Sigmoid colon (tissue), 7 donors: ENCODE measurements around the gene OPRD1. TPM values are rescaled to one million over a fixed set of nuclear protein-coding genes. Genes with fewer than 3 reads are reported as not detected.

Source experiments
- DNase-seq: peaks from one replicate; pipeline ENCODE4 v3.0.0-alpha.2; 2019
- H3K27ac ChIP-seq, 4 donors: fragments of 200-600 bp; sonication (generic); one replicate each; pipeline ENCODE4 v1.5.1; 2016 to 2019; ENCODE audit warnings: mild to moderate bottlenecking in 1 of 4
- H3K27me3 ChIP-seq, 3 donors: fragments of 200-600 bp; sonication (generic); one replicate each; pipeline ENCODE4 v1.5.1; 2019; ENCODE audit warnings: mild to moderate bottlenecking in 1 of 3
- H3K36me3 ChIP-seq, 4 donors: fragments of 200-600 bp; sonication (generic); one replicate each; pipeline ENCODE4 v1.5.1; 2016 to 2019
- H3K4me1 ChIP-seq, 4 donors: fragments of 200-600 bp; sonication (generic); one replicate each; pipeline ENCODE4 v1.5.1; 2017 to 2019
- H3K4me3 ChIP-seq, 4 donors: fragments of 200-600 bp; sonication (generic); one replicate each; pipeline ENCODE4 v1.5.1; 2017 to 2019; ENCODE audit warnings: mild to moderate bottlenecking in 2 of 4, moderate library complexity in 1 of 4
- H3K9me3 ChIP-seq, 4 donors: fragments of 200-600 bp in 3 of 4; sonication (generic) in 3 of 4; one replicate each; pipeline versions ENCODE4 v1.5.1 to v1.6.1; 2013 to 2019
- EP300 ChIP-seq, 4 donors: sonication (generic); formaldehyde crosslinking; IDR thresholded peaks; one replicate each; pipeline ENCODE4 v1.6.1; 2017; ENCODE audit warnings: antibody characterized with exemption in 4 of 4
- POLR2A ChIP-seq, 2 donors: fragments of 450-650 bp; IDR thresholded peaks; one replicate each; pipeline ENCODE4 v1.6.1; 2016; ENCODE audit warnings: antibody characterized with exemption in 2 of 2, mild to moderate bottlenecking in 2 of 2, moderate library complexity in 2 of 2
- POLR2AphosphoS5 ChIP-seq, 4 donors: sonication (generic); formaldehyde crosslinking; IDR thresholded peaks; one replicate each; pipeline ENCODE4 v1.6.1; 2017; ENCODE audit warnings: antibody characterized with exemption in 4 of 4
- WGBS, 2 donors: extraction: QIAGEN DNeasy Blood & Tissue Kit; methylation state at CpG; one replicate each; pipeline ENCODE4 v1.1.7; 2013; 5-methylcytosine and 5-hydroxymethylcytosine counted together
- intact Hi-C: fragments of 100-400 bp; cut with DNase I; formaldehyde crosslinking; loops from one replicate; pipeline ENCODE4 v1.15.1; 2023
- polyA plus RNA-seq, 3 donors: library from polyadenylated mRNA; stranded (reverse); fragments of 200-250 nt; gene quantifications; one replicate each; pipeline ENCODE4 v1.2.3, GENCODE V29; 2013
- total RNA-seq, 4 donors: library from RNA; depleted of rRNA; stranded (reverse); fragments of >200 nt; gene quantifications; one replicate each; pipeline ENCODE4 v1.1.0, GENCODE V29; 2016
- TF ChIP-seq, protein P1 (sequence below), 4 experiments: fragments of 450-650 bp in 3 of 4; fragments of 200-600 bp in 1 of 4; IDR thresholded peaks; one replicate each; pipeline ENCODE4 v1.5.1; 2016 to 2019; ENCODE audit warnings: antibody characterized with exemption in 4 of 4, mild to moderate bottlenecking in 3 of 4, moderate library complexity in 2 of 4
- donor health status: healthy with polysubstance abuse.
- donor health status: Bipolar disorder and iron deficiency.
- donor health status: healthy.

OPRD1 gene
- total and polyA plus RNA-seq, 7 donors, result under 0.01 to 1.8 (median 0.42) TPM; not detected in 1

DNA sequence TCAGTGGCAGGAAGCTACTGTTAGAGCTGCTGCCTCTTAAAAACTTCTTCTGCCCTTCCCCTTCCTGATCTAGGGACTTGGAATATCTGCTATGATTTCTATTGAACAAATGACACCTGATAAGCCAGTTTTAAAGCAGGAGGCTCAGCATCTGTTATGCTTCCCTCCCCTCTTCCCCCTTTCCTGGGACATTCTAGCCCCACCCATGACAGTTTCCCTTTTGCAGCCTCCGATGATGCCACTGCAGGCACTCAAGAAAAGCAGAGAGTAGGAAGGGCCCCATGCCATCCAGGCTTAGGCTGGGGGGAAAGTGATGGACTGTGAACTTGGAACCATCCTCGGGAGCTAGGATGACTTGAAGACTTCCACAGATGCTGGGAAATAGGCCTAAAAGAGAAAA, 87.3 kb downstream of the OPRD1 start:
- DNase-seq, result peak; percentile 19
- H3K4me3 ChIP-seq, result no peak overlapping the region
- H3K4me1 ChIP-seq, result peaks cover 0 to 31% (median 22%) of the 10 kb centered on the region in 4 donors
- no peaks in the 10 kb centered on the region for H3K27me3 ChIP-seq
- H3K9me3 ChIP-seq, result no peaks in the 10 kb centered on the region
- no peak for TF ChIP-seq POLR2AphosphoS5 (IDR thresholded peaks at IDR 0.05)
- TF ChIP-seq, protein P1, sequence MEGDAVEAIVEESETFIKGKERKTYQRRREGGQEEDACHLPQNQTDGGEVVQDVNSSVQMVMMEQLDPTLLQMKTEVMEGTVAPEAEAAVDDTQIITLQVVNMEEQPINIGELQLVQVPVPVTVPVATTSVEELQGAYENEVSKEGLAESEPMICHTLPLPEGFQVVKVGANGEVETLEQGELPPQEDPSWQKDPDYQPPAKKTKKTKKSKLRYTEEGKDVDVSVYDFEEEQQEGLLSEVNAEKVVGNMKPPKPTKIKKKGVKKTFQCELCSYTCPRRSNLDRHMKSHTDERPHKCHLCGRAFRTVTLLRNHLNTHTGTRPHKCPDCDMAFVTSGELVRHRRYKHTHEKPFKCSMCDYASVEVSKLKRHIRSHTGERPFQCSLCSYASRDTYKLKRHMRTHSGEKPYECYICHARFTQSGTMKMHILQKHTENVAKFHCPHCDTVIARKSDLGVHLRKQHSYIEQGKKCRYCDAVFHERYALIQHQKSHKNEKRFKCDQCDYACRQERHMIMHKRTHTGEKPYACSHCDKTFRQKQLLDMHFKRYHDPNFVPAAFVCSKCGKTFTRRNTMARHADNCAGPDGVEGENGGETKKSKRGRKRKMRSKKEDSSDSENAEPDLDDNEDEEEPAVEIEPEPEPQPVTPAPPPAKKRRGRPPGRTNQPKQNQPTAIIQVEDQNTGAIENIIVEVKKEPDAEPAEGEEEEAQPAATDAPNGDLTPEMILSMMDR (IDR thresholded peaks at IDR 0.05), result no peak
- no peaks in the 10 kb centered on the region for H3K36me3 ChIP-seq
- WGBS, 2 donors, result 53 to 56% methylated on average over 2 of the region's 2 CpGs
- intact Hi-C loops, result no loop called here
- H3K27ac ChIP-seq, result no peak overlapping the region

DNA sequence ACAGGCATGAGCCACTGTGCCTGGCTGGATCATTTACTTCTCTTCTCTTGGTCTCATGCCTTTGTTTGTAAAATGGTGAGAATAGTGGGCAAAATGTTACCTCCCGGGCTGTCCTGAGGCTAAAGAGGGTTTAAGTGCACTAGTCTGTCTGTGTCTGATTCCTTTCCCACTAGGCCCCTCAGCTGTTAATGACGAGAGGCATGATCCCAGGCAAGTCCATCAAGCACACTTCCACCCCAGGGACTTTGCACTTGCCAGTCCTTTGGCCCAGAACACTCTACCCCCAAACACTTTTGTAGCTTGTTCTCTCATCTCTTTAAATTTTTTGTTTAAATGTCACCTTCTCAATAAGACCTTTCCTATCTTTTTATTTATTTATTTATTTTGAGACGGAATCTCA, 88.6 kb downstream of the OPRD1 start:
- Histone ChIP-seq H3K36me3 (no peaks in the 10 kb centered on the region), H3K4me1 (peaks cover 0 to 30% (median 19%) of the 10 kb centered on the region in 4 donors), H3K27ac (no peak overlapping the region), H3K4me3 (no peak overlapping the region), H3K27me3 (no peaks in the 10 kb centered on the region), H3K9me3 (no peaks in the 10 kb centered on the region)
- TF ChIP-seq POLR2A (IDR thresholded peaks at IDR 0.05) (no peak), EP300 (IDR thresholded peaks at IDR 0.05) (no peak), POLR2AphosphoS5 (IDR thresholded peaks at IDR 0.05) (no peak)
- TF ChIP-seq, protein P1 (IDR thresholded peaks at IDR 0.05), result no peak
- peak; percentile 4 for DNase-seq
- 92% methylated on average over 3 of the region's 3 CpGs for WGBS, 2 donors
- intact Hi-C loops, result no loop called here

DNA sequence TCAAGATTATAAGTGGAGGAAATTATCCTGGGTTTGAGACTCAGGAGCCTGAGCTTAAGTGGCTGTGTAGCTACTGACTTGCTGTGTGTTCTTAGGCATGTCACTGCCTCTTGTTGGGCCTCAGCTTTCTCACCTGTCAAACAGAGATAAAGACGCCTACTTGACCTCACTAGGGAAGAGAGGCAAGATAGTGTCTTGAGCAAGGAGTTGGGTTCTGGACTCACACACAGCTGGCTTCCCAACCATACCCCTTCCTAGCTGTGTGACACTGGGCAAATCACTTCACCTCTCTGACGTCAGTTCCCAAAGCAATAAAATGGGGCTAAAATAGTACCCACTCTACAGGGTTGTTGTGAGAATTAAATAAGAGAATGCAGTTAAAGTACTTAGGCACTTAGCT, 90.8 kb downstream of the OPRD1 start:
- Histone ChIP-seq H3K27me3 (no peaks in the 10 kb centered on the region), H3K9me3 (no peaks in the 10 kb centered on the region), H3K4me1 (peaks cover 0 to 18% (median 14%) of the 10 kb centered on the region in 4 donors), H3K27ac (no peak overlapping the region), H3K36me3 (no peaks in the 10 kb centered on the region), H3K4me3 (no peak overlapping the region)
- WGBS, 2 donors, result 92 to 93% methylated on average over 2 of the region's 2 CpGs
- no peak for DNase-seq
- intact Hi-C loops, result no loop called here
- TF ChIP-seq EP300 (IDR thresholded peaks at IDR 0.05), result no peak
- TF ChIP-seq POLR2A (IDR thresholded peaks at IDR 0.05), result no peak
- no peak for TF ChIP-seq POLR2AphosphoS5 (IDR thresholded peaks at IDR 0.05)
- TF ChIP-seq, protein P1 (IDR thresholded peaks at IDR 0.05), result no peak

DNA sequence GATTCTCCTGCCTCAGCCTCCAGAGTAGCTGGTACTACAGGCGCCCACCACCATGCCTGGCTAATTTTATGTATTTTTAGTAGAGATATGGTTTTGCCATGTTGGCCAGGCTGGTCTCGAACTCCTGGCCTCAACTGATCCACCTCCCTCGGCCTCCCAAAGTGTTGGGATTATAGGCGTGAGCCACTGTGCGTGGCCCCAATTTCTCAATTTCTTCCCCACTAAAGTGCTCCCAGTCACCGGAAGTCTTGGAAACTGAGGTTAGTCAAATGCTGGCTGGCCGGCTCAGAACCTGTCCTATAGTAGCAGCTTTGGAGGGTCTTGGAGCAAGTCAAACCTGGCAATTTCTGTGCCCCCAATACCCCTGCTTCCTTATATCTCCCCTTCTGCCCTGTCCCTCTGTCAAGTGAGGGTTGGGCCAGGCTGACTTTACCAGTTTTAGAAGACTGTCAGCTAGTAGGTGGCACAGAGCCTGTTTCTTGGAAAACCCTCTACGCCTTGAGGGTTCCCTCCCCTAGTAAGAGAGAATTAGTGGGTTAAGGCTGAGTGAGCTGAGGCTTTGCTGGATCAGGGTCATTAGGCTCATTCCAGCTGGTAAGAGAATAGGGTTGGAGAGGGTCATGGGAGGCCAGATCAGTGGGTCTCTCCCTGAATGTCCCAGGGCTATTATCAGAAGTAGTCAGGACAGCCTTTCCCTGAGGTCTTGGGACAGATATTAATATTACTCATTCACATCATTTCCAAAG, 94.1 kb downstream of the OPRD1 start:
- no peak overlapping the region for H3K4me3 ChIP-seq
- no peaks in the 10 kb centered on the region for H3K27me3 ChIP-seq
- no peaks in the 10 kb centered on the region for H3K9me3 ChIP-seq
- no peaks in the 10 kb centered on the region for H3K4me1 ChIP-seq
- TF ChIP-seq EP300 (IDR thresholded peaks at IDR 0.05) (no peak), POLR2A (IDR thresholded peaks at IDR 0.05) (no peak), POLR2AphosphoS5 (IDR thresholded peaks at IDR 0.05) (no peak)
- TF ChIP-seq, protein P1 (IDR thresholded peaks at IDR 0.05), result no peak
- H3K36me3 ChIP-seq, result no peaks in the 10 kb centered on the region
- intact Hi-C loops, result no loop called here
- no peak overlapping the region for H3K27ac ChIP-seq
- WGBS, 2 donors, result 94 to 97% methylated on average over 8 of the region's 8 CpGs
- no peak for DNase-seq

DNA sequence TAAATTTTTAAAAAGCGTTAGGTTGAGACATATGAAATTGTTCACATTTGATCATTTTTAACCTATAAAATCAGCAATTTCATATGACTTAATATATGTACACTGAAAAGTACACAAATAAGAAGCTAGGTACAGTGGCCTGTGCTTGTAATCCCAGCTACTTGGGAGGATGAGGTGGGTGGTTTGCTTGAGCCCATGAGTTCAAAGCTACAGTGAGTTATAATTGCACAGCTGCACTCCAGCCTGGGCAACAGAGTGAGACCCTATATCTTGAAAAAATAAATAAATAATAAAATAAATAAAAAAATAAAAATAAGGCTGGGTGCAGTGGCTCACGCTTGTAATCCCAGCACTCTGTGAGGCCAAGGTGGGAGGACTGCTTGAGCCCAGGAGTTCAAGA, 97.2 kb downstream of the OPRD1 start:
- no peaks in the 10 kb centered on the region for H3K9me3 ChIP-seq
- no peak overlapping the region for H3K27ac ChIP-seq
- intact Hi-C loops, result no loop called here
- no peak for DNase-seq
- H3K36me3 ChIP-seq, result no peaks in the 10 kb centered on the region
- peaks cover 0 to 6% (median 3%) of the 10 kb centered on the region in 4 donors for H3K4me1 ChIP-seq
- no peaks in the 10 kb centered on the region for H3K27me3 ChIP-seq
- WGBS, 2 donors, result 99 to 100% methylated on average over 2 of the region's 2 CpGs
- H3K4me3 ChIP-seq, result no peak overlapping the region
- TF ChIP-seq POLR2A (IDR thresholded peaks at IDR 0.05), result no peak
- TF ChIP-seq POLR2AphosphoS5 (IDR thresholded peaks at IDR 0.05), result no peak
- TF ChIP-seq EP300 (IDR thresholded peaks at IDR 0.05), result no peak
- TF ChIP-seq, protein P1 (IDR thresholded peaks at IDR 0.05), result no peak
